LNCAP (cell line): ENCODE results near the gene KDM1A.

ENCODE experiments used
- CTCF ChIP-seq: fragments of 450-650 bp; IDR thresholded peaks from 2 replicates; pipeline ENCODE4 v1.5.1; 2017; ENCODE audit warnings: mild to moderate bottlenecking

KDM1A gene

GRCh38 chr1:23019094-23019862 lies at the start of gene KDM1A:
KDM1A (plus strand) TSS chr1:23019468; CDS start chr1:23019597, 129 bp downstream.
- TF ChIP-seq CTCF: no peak

GRCh38 chr1:22970096-22970495 lies 49.2 kb upstream of the KDM1A start:
- TF ChIP-seq CTCF: no peak

- no peak for TF ChIP-seq CTCF
Observed at GRCh38 chr1:22971161-22971560, 48.1 kb upstream of the KDM1A start.

DNA sequence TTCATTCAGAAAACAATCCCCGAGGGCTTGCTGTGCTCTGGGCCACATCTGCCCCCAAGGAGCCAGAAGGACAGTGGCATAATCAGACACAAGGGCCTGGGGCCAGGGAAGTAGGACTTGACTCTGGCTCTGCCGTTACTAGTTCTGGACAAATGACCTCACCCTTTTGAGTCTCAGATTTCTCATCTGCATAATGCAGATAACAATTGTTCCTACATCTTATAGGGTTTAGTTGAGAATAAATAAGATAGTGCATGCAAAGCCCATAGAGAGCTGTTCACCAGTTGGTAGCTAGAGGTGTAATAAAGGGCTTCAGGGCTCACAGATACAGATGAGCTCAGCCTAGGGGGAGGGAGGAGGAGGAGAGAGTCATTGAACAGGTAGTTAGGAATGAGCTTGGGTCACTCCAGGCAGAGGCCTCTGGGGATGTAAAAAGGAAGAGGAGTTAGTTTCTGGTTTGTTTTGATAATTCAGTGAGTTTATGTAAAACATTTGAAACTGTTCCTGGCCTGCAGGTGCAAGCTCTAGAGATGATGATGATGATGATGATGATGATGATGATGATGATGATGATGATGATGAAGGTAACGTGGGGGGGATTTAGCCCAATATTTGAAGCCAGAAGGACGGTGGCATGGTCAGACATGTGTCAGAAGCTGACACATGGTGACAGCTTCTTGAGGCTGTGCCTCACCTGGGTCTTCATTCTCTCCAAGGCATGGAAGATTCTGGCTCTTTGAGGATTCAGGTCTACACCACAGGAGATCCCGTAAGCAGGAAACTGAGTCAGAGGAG lies 47.5 kb upstream of the KDM1A start:
- no peak for TF ChIP-seq CTCF

DNA sequence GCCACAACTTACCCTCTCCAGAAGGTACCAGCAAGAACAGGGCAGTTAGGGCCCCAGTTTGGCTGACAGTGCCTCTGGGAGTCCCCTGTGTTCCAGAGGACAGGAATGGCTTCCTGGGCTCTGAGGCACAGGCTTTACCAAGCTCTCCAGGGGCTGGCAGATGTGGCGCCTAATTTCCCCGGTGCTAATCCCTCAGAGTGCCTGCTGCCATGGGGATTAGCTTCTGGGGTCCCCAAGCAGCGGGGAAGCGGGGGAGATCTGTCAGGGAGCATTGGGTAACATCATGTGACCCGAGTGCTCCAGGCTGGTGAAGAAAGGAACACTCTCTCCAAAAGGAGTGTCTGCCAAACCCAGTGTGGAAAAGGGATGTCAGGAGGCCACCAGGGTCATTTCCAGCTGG lies 46.5 kb upstream of the KDM1A start, which contains the start of gene LACTBL1:
Gene LACTBL1 (minus strand): TSS at position 107 of the 400 bp plus-strand sequence. CDS start 550 bp downstream, outside the sequence.
- no peak for TF ChIP-seq CTCF

GRCh38 chr1:22975694-22976093 lies 43.6 kb upstream of the KDM1A start:
- TF ChIP-seq CTCF: no peak

DNA sequence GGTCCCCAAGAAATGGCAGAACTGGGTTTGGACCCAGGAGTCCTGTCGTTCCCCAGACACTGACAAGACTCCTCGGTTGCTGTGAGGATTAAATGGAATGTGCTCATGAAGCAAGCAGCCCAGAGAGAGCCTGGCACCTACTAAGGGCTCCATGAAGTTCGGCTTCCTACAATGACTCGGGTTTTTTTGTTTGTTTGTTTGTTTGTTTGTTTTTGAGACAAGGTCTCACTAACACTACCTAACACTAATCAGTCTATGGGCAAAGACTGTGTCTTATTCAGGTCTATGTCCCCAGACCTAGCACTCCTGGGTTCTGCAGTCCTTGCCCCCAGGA lies 43.2 kb upstream of the KDM1A start:
- no peak for TF ChIP-seq CTCF
